Stimulated activated CD4-positive, alpha-beta T cell treated with anti-CD3 and anti-CD28 coated beads, Interleukin-1b, Interleukin-23, amount 100 ng/mL, for 1 hour (primary cell): ENCODE results near the gene THOP1.

Source experiments
- DNase-seq, 2 donors: peaks; one replicate each; pipeline ENCODE4 v3.0.0-alpha.2; 2020; ENCODE audit warnings: low read depth in 2 of 2

Gene THOP1

GRCh38 chr19:2762783-2763496 lies 22.4 kb upstream of the THOP1 start:
- no peak for DNase-seq

GRCh38 chr19:2763687-2764086 lies 21.6 kb upstream of the THOP1 start:
- no peak for DNase-seq

GRCh38 chr19:2764945-2765344 lies 20.4 kb upstream of the THOP1 start:
- DNase-seq = no peak

DNA sequence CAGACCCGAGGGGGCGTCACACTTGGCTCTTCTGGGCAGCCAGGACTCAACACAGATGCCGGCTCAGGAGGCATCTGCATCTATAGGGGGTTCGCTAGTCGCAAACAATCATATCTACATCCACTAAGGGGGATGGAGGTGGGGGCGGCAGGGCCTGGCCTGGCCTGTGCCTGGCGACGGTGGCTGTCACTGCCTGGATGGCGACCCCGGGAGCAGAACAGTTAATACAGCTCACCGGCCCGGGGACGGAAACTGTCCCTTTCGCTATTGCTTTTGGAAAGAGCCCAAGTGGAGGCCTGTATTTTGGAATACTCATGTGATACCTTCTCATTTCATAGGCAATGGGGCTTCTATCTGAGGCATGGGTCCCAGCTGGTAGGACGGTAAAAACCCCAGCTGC lies 19.9 kb upstream of the THOP1 start:
- no peak for DNase-seq

DNA sequence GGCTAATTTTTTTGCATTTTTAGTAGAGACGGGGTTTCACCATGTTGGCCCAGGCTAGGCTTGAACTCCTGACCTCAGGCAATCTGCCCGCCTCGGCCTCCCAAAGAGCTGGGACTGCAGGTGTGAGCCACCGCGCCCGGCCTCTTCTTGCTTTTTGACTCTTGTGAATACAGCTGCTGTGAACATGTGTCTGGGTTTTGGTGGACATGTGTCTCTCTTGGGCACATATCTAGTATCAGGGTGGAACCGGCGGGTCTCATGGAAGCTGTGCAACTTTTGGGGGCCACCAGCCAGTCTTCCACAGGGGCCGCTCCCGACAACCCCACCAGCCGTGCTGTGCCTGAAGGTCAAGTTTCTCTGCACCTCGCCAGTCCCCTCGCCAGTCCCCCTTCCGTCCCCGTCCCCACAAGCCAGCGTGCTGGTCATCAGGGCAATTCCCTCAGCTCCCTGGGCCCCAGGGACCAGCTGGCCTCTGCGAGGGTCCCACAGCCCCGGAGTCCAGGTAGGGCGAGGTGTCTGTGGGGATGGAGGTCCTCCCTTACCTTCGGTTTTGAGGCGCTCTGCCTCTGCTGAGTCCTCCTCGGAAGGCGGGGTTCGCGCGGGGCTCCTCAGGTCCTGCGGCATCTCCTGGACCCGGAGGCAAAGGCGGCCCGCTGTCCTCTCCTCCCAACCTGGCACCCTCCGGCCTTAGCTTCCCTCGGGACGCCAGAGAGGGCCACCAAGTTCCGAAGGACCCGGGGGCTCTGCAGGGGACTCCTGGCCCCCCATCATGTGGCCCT lies 18.5 kb upstream of the THOP1 start:
- no peak for DNase-seq

DNA sequence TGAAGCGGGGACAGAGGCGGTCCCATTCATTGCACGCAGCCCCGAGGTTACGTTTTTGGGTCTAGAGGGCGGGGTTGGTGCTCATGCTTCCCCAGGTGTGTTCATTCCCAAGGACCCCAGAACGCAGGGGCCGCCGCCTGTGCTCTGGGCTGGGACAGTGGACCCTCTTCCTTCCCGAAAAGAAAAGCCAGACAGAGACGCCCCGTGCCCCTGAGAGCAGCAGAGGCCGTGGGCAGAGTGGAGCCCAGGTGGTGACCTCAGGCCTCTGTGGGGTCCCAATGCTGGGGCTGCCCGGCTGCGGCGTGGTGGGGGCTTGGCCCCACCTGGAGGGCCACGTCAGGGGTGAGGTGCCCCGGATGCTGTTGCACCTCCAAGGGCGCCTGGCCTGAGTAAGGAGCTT lies 17.6 kb upstream of the THOP1 start:
- no peak for DNase-seq

- no peak for DNase-seq
Measured at GRCh38 chr19:2768365-2769132, 16.8 kb upstream of the THOP1 start.

GRCh38 chr19:2769218-2769617 lies 16.1 kb upstream of the THOP1 start:
- DNase-seq = no peak

DNA sequence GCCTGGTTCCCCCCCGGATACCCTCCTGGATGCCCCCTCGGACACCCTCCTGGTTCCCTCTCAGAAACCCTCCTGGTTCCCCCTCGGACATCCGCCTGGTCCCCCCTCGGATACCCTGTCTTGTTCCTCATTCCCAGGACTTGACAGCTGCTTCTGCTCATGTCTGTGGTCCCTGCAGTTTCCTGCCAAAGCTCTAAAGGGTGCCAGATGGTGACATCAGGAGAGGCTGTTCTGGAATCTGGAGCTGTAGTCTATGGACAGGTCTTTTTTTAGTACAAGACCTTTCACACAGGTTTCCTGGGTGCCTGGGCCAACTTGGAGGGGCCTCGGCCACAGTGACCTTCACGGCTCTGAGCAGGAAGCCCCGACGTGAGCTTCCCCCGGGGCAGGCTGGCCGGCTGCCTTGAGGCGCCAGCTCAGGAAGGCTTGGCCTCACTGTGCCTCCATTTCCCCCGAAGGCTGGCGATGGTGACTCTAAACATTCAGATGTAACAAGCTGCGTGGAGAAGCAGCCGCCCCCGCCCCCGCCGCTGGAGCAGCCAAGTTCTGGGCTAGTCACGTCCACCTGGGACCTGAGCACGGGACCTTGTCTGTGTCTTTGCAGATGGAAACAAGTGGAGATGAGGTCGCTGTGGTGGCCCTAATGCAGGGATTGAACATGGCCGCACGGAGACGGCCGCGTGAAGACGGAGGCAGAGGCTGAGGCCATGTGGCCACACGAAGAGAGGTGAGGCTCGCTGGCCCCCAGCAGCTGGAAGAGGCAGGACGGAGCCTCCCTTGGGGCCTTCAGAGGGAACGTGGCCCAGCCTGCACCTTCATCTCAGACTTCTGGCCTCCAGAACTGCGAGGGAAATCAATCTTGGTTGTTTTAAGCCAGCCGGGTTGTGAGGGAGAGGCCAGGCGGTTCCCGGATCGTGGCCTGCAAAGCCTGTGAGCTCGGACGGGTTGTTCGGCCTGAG lies 15.0 kb upstream of the THOP1 start:
- DNase-seq = no peak

DNA sequence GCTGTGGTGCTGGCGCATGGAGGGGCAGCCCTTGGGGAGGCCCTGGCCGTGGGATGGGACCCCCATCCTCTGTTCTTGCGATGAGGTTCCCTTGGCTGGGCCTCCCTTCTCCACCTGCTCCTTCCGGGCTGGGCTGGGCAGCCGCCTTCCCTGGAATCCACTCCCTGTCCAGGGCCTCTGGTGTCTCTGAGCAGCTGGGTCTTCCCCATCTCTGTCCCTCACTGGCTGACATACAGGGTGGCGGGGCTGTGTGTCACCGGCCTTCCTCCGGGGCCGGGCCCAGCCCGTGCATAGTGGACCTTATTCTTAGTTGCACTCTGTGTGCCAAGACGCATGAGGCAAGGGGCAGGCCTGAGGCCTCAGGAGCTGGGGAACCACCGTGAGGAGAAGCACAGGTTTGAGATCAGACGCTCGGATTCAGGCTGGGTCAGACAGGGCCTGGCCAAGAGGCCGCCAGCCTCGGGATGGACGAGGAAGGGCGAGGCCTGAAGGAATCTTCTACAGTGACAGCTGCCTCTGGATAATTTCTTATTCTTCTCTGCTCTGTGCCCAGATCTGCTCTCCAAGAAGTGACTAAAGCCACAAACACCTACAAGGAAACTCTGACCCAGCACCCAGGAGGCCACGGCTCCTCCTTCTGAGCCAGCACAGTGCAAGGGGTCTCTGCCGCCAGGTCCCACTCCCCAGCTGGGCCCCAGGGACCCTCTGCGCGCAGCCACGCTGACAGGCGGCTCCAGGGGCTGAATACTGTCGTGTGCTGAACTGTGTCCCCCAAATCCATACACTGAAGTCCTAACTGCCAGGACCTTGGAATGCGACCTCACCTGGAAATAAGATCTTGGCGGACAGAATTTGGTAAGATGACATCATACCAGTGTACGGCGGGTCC lies 13.3 kb upstream of the THOP1 start:
- DNase-seq = no peak

- no peak for DNase-seq
Measured at GRCh38 chr19:2774083-2774679, 11.1 kb upstream of the THOP1 start.

DNA sequence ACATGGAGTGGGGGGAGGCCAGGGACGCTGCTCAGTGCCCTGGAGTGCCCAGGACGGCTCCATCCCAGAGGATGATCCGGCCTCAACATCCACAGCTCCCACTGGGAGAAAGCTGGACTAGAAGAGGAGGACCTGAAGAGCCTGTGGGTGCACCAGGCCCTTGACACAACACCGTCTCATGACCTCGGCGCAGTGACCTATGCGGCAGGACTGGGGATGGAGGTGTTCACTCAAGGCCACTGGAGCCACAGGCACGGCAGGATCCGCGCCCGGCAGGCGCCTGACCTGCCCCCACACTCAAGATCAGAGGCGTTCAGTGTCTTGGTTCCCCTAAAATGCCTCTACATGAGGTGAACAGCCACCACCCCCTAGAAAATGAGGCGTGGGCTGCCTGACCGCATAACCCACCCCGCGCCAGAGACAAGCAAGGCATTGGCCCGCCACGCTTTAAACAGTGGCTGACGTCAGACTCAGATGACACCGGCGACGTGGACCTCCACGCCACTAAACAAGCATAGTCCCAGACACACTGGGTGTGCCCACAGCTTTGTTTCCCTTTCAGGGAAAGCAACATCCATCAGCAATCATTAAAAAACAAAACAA lies 10.2 kb upstream of the THOP1 start:
- no peak for DNase-seq

DNA sequence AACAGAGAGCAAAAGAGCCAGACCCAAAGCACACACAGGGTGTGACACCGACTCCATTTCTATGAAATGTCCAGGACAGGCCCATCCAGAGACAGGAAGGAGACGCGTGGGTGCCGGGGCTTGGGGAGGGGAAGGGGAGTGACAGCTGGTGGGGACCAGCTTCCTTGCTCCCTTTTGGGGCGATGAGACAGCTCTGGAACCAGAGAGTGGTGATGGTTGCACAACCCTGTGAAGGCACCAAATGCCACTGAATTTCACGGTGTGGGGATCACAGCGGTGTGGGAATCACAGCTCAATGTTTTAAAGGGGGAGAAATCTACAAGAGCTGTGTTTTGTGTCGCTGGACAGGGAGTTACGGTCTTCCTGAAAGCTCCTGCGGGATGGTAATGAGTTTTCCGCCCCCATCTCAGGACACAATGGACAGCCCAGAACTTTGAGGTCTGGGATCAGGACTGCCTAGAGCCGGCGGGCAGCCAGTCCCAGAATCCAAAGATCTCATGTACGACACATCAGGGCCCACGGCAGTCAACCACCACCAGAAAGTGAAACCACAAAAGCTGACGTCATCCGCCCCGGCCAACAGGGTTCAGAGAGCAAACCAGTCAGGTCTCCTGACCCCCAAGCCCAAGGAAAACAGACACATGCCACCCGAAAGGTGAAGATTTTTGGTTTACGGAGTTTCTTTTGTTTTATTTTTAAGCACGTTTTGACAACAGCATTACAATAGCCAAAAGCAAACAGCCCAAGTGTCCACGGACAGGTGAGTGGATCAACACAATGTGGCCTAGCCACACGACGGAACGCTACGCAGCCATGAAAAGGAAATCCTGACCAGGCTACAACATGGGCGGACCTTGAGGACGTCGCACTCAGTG lies 9.5 kb upstream of the THOP1 start:
- peak in 1 of 2 donors; percentile 37 for DNase-seq

DNA sequence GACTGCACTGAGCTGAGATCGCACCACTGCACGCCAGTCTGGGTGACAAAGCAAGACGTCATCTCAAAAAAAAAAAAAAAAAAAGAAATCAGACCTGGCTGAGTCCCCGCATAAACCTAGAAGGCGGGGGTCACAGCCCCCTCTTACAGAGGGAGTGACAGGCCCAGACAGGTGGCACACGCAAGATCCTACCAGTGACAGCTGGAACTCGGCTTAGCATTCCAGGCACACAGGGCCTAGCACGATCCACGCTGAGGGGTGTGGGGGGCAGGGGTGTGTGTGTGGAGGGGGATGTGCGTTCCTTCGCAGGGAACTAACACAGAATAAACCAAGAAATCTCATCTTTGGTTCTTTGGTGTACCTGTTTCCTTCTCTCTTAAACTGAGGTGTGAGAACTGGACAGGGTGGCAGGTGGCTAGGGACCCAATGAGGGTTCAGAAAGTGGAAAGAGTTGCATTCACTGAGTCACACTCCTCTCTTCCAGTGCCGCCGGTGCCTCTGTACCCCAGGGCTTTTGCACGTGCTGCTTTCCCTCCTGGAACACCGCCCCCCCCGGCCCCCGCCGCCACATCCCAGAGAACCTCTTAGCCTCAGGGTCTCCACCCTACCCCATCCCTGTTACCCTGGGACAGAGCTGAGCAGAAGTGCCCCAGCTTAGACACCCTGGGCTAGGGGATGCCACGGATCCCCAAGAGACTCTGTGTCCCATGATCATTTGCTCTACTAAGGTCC lies 7.2 kb upstream of the THOP1 start:
- DNase-seq = no peak

DNA sequence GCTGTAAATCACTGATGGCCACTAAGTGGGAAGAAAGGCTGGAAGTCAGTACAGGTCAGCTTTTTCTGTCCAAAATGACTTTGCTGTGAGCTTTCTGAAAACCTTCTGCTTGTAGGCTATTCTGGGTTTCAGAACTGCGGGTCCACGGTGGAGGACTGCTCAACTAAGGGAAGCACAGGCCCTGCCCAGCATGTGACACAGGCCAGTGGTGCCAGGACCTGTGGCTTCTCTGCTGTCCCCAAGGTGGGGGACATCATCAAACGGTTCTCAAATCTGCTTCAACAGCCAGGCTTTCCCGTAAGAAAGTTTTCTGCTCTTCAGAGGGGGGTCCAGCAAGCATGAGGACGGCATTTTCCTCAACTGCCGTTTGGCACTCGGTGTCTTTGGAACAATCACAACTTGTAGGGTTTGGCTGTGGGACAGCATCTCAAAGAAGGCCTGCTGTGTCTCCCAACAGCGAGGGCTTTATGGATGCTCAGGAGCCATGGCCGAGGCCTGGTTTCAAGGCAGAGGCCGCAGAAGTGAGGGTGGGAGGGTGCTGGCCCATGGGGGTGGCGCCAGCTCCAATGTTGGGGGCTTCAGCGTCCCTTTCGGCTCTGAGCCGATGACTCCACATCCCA lies 6.1 kb upstream of the THOP1 start:
- DNase-seq = no peak

DNA sequence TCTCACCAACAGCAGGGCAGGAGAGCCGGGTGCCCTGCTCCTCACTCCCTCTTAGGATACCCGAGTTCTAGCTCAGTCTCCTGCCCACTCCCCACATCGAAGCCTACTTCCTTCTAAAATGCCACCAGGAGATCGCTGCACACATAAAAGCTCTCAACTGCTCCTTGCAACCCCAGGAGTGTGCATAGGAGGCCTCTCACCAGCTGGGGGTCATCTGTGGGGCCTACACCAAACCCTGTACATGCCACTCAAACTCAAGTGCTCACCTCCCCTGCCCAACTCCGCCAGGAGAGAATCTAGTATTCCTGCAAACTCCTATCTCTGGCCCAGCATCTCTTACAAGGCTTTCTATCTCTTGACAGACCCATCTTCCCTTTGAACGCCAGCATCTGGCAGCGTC lies 5.0 kb upstream of the THOP1 start:
- DNase-seq = no peak

DNA sequence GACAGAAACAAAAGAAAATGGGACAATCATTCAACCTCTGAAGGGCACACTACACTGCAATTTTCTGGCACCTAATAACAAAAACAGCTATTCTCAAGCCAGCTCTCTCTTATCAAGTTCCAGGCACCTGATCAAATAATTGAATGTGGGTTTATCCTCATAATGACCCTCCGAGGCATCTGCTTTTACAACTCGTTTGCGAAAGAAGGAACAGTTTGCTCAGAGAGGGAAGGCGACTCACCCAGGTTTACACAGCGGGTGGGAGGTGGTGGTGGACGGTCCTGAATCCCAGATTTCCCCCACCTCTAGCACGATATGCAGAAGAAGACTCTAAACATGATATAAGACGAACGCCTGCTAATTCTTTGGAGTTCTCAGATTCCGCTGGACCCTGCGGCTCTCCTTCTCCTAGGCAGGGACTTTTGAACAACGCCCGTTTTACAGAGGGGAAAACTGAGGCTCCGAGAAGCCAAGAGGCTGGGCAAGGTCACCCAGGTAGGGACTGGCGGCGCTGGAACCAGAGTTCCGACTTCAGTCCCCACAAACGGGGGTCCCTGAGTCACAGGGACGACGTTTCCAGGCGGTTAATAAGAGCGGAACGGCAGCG lies 2.9 kb upstream of the THOP1 start:
- no peak for DNase-seq
